ENCODE results near the gene STK39. TPM values are rescaled to one million over a fixed set of nuclear protein-coding genes. Genes with fewer than 3 reads are reported as not detected.
A peak's percentile ranks its signal among the peaks of the same experiment; 100 is the strongest.

STK39 gene
- total and polyA plus RNA-seq, 9 of the 15 experiments (the other 6 are each of a cell fraction or from before 2014, with no cell fraction given), result 0.19 to 0.76 (median 0.51) TPM

- H4K20me1 ChIP-seq (replicated peaks; ENCODE audit: control insufficient read depth, insufficient read depth, low read length), result no peaks in the 10 kb centered on the region
- DNase-seq (ENCODE audit: extremely low read depth in 1 of 4, low spot score in 3 of 4), result peak in 1 of 4 experiments; percentile 36
- H3K9ac ChIP-seq (ENCODE audit: insufficient read depth in 1 of 2, low read depth in 2 of 2, low read length in 2 of 2), result peak overlapping the region; percentile 35 to 61
- H2AFZ ChIP-seq (ENCODE audit: low read depth, low read length), result peak overlapping the region; percentile 92
- no peaks in the 10 kb centered on the region for H3K36me3 ChIP-seq (ENCODE audit: control insufficient read depth, insufficient read depth, low read length)
- POLR2A ChIA-PET, result interaction anchor here (0.6 to 2.1 kb wide), 4 partner anchors 21 to 927 kb away, joined by 3 to 27 read pairs (median 3); partner anchors contain the start of gene SPC25
- H3K4me2 ChIP-seq (ENCODE audit: insufficient read depth, low read length), result peak overlapping the region; percentile 63
- in situ Hi-C loops (cut with MboI) (no loop called here), intact Hi-C loops (cut with micrococcal nuclease) (loop anchor here (10.0 kb wide), 1 partner anchor 1428 kb away; no protein-coding TSS in a partner anchor)
- H3K4me3 ChIP-seq, result no peak overlapping the region
- no peaks in the 10 kb centered on the region for H3K79me2 ChIP-seq (ENCODE audit: control insufficient read depth, insufficient read depth, low read length)
- H3K9me3 ChIP-seq (replicated peaks; ENCODE audit: control insufficient read depth, insufficient read depth, low read depth, low read length), result no peaks in the 10 kb centered on the region
- FAIRE-seq, result no peak
- CTCF ChIA-PET (ENCODE audit: low intra/inter-chr PET ratio), result interaction anchor here (0.9 kb wide), 1 partner anchor 157 kb away, joined by 4 read pairs; no protein-coding TSS in a partner anchor
- H3K4me1 ChIP-seq (replicated peaks in 1 of 2; ENCODE audit: control insufficient read depth in 2 of 2, insufficient read depth in 2 of 2, low read length in 2 of 2), result peaks cover 7 to 52% of the 10 kb centered on the region in 2 experiments; a peak in 4 of 5 replicates
- 37% methylated on average over 10 of the region's 10 CpGs for WGBS (ENCODE audit: insufficient coverage, low coverage, missing lambda C conversion rate)
- peak overlapping the region; percentile 55 for H3K27ac ChIP-seq (ENCODE audit: extremely low read depth, low read depth, low read length)
- ATAC-seq, result peak; percentile 38
- BruUV-seq (replicated peaks), result no TSS peak
- no peaks in the 10 kb centered on the region for H3K9me1 ChIP-seq (ENCODE audit: control insufficient read depth, insufficient read depth, low read length)
- no peaks in the 10 kb centered on the region for H3K27me3 ChIP-seq (ENCODE audit: control insufficient read depth in 2 of 2, insufficient read depth in 2 of 2, low read length in 2 of 2)
- TF ChIP-seq SFPQ (IDR thresholded peaks at IDR 0.05; ENCODE audit: low read depth, low read length) (no peak), ZNF311 (CRISPR knock-in tag; IDR thresholded peaks at IDR 0.05) (no peak), ZNF449 (CRISPR knock-in tag; IDR thresholded peaks at IDR 0.05) (0 out of 2 replicates have a peak, but pooled peaks have one; percentile 10), ZNF668 (CRISPR knock-in tag; IDR thresholded peaks at IDR 0.05) (no peak), RNF219 (CRISPR knock-in tag; IDR thresholded peaks at IDR 0.05) (no peak), HMGXB4 (CRISPR knock-in tag; IDR thresholded peaks at IDR 0.05) (no peak), USF1 (CRISPR knock-in tag; IDR thresholded peaks at IDR 0.05) (0 out of 2 replicates have a peak, but pooled peaks have one; percentile 12), SMC3 (conservative IDR thresholded peaks at IDR 0.05; ENCODE audit: insufficient read depth, low read depth, low read length) (no peak), ZNF197 (CRISPR knock-in tag; IDR thresholded peaks at IDR 0.05; ENCODE audit: low read depth) (peak; percentile 59; the same call in 1 of the 2 replicates), SMAD2 (IDR thresholded peaks at IDR 0.05; ENCODE audit: low read depth, low read length) (no peak), ZNF133 (CRISPR knock-in tag; IDR thresholded peaks at IDR 0.05) (no peak), TAF9B (IDR thresholded peaks at IDR 0.05; ENCODE audit: partially characterized antibody) (no peak)
Observed at GRCh38 chr2:167962436-167963226, 284.8 kb downstream of the STK39 start.

Measured in K562 (cell line).